Measurements from ENCODE around the gene MRC1.
"Not testable (repeated sequence)": the region's sequence is repeated elsewhere in the genome, so short reads cannot be mapped to it uniquely, and the experiment has no call there.

MRC1 gene

GRCh38 chr10:17923728-17924127 is 114.6 kb downstream of the MRC1 start:
- DNase-seq (ENCODE audit: low read depth in 1 of 2, low spot score in 1 of 2) = no peak
- H3K27ac ChIP-seq (replicated peaks) = no peak overlapping the region
- TF ChIP-seq, protein P1, sequence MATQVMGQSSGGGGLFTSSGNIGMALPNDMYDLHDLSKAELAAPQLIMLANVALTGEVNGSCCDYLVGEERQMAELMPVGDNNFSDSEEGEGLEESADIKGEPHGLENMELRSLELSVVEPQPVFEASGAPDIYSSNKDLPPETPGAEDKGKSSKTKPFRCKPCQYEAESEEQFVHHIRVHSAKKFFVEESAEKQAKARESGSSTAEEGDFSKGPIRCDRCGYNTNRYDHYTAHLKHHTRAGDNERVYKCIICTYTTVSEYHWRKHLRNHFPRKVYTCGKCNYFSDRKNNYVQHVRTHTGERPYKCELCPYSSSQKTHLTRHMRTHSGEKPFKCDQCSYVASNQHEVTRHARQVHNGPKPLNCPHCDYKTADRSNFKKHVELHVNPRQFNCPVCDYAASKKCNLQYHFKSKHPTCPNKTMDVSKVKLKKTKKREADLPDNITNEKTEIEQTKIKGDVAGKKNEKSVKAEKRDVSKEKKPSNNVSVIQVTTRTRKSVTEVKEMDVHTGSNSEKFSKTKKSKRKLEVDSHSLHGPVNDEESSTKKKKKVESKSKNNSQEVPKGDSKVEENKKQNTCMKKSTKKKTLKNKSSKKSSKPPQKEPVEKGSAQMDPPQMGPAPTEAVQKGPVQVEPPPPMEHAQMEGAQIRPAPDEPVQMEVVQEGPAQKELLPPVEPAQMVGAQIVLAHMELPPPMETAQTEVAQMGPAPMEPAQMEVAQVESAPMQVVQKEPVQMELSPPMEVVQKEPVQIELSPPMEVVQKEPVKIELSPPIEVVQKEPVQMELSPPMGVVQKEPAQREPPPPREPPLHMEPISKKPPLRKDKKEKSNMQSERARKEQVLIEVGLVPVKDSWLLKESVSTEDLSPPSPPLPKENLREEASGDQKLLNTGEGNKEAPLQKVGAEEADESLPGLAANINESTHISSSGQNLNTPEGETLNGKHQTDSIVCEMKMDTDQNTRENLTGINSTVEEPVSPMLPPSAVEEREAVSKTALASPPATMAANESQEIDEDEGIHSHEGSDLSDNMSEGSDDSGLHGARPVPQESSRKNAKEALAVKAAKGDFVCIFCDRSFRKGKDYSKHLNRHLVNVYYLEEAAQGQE (IDR thresholded peaks at IDR 0.05; ENCODE audit: insufficient replicate concordance, low read depth) = no peak
- no peak for TF ChIP-seq POLR2AphosphoS5 (IDR thresholded peaks at IDR 0.05; ENCODE audit: low read depth)
- TF ChIP-seq CTCF (IDR thresholded peaks at IDR 0.05; ENCODE audit: insufficient read depth, low read length) = no peak
- TF ChIP-seq SPI1 (IDR thresholded peaks at IDR 0.05; ENCODE audit: borderline replicate concordance, low read depth) = no peak
- TF ChIP-seq GABPA (IDR thresholded peaks at IDR 0.05; ENCODE audit: low read depth) = no peak
- no peaks in the 10 kb centered on the region for H3K27me3 ChIP-seq (ENCODE audit: insufficient read depth, poor library complexity, severe bottlenecking)
- H3K4me3 ChIP-seq (replicated peaks; ENCODE audit: insufficient read depth, low read length) = no peak overlapping the region

DNA sequence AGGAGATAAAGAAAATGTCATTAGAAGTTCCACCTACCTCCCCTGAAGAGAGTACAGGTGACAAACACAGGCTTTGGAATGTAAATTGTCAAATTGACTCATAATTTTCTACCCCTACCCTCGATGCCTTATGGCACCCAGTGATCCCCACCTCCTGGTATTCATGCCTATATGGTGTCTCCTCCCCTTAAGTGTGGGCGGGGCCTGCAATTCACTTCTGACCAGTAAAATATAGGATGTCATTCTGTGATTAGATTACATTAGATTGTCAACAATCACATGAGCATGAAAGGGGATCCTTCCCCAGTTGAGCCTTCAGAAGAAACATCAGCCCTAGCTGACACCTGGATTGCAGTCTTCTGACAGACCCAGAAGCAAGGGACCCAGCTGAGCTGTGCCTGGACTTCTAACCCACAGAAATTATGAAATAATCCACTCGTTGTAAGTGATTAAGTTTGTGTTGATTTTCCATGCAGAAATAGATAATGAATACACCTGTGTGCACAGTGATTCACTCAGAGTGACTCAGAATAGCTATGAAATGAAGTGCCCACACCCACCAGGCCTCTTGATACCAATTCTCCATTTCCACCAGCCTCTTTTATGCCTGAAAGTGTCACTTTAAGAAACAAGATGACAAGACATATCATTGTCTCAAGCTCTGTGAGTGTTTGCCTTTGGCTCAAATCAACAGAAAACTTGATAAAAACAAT is 134.0 kb downstream of the MRC1 start:
- no peak for DNase-seq (ENCODE audit: low read depth in 1 of 2, low spot score in 1 of 2)
- Histone ChIP-seq H3K27me3 (ENCODE audit: insufficient read depth, poor library complexity, severe bottlenecking) (no peaks in the 10 kb centered on the region), H3K27ac (replicated peaks) (no peak overlapping the region), H3K4me3 (replicated peaks; ENCODE audit: insufficient read depth, low read length) (no peak overlapping the region)
- TF ChIP-seq SPI1 (IDR thresholded peaks at IDR 0.05; ENCODE audit: borderline replicate concordance, low read depth) (no peak), GABPA (IDR thresholded peaks at IDR 0.05; ENCODE audit: low read depth) (no peak), CTCF (IDR thresholded peaks at IDR 0.05; ENCODE audit: insufficient read depth, low read length) (no peak)
- TF ChIP-seq, protein P1 (IDR thresholded peaks at IDR 0.05; ENCODE audit: insufficient replicate concordance, low read depth) = no peak

GRCh38 chr10:17950269-17950668 is 141.1 kb downstream of the MRC1 start:
- DNase-seq (ENCODE audit: low read depth in 1 of 2, low spot score in 1 of 2); H3K27ac ChIP-seq (replicated peaks); H3K27me3 ChIP-seq (ENCODE audit: insufficient read depth, poor library complexity, severe bottlenecking); H3K4me3 ChIP-seq (replicated peaks; ENCODE audit: insufficient read depth, low read length): not testable (repeated sequence)

GRCh38 chr10:17950726-17951125 is 141.6 kb downstream of the MRC1 start:
- no peak overlapping the region for H3K4me3 ChIP-seq (replicated peaks; ENCODE audit: insufficient read depth, low read length)
- no peak for DNase-seq (ENCODE audit: low read depth in 1 of 2, low spot score in 1 of 2)
- TF ChIP-seq CTCF (IDR thresholded peaks at IDR 0.05; ENCODE audit: insufficient read depth, low read length) (no peak), GABPA (IDR thresholded peaks at IDR 0.05; ENCODE audit: low read depth) (no peak), POLR2AphosphoS5 (IDR thresholded peaks at IDR 0.05; ENCODE audit: low read depth) (no peak), SPI1 (IDR thresholded peaks at IDR 0.05; ENCODE audit: borderline replicate concordance, low read depth) (no peak)
- TF ChIP-seq, protein P1 (IDR thresholded peaks at IDR 0.05; ENCODE audit: insufficient replicate concordance, low read depth) = no peak

More at GRCh38 chr10:17950726-17951125, 141.6 kb downstream of the MRC1 start:
- no peak overlapping the region for H3K27ac ChIP-seq (replicated peaks)
- no peaks in the 10 kb centered on the region for H3K27me3 ChIP-seq (ENCODE audit: insufficient read depth, poor library complexity, severe bottlenecking)
